22Rv1 (cell line): ENCODE measurements around the gene PEX6.
A peak's percentile ranks its signal among the peaks of the same experiment; 100 is the strongest.

Experiments
- H3K27ac ChIP-seq: fragments of 450-650 bp; 2 replicates; pipeline ENCODE4 v1.5.1; 2017
- ZFX ChIP-seq: fragments of 450-650 bp; IDR thresholded peaks from 2 replicates; pipeline ENCODE4 v1.6.1; 2017; ENCODE audit warnings: antibody characterized with exemption, borderline replicate concordance
- TF ChIP-seq, protein P1 (sequence below): fragments of 450-650 bp; IDR thresholded peaks from 2 replicates; pipeline ENCODE4 v1.5.1; 2017; ENCODE audit warnings: mild to moderate bottlenecking

Gene PEX6

DNA sequence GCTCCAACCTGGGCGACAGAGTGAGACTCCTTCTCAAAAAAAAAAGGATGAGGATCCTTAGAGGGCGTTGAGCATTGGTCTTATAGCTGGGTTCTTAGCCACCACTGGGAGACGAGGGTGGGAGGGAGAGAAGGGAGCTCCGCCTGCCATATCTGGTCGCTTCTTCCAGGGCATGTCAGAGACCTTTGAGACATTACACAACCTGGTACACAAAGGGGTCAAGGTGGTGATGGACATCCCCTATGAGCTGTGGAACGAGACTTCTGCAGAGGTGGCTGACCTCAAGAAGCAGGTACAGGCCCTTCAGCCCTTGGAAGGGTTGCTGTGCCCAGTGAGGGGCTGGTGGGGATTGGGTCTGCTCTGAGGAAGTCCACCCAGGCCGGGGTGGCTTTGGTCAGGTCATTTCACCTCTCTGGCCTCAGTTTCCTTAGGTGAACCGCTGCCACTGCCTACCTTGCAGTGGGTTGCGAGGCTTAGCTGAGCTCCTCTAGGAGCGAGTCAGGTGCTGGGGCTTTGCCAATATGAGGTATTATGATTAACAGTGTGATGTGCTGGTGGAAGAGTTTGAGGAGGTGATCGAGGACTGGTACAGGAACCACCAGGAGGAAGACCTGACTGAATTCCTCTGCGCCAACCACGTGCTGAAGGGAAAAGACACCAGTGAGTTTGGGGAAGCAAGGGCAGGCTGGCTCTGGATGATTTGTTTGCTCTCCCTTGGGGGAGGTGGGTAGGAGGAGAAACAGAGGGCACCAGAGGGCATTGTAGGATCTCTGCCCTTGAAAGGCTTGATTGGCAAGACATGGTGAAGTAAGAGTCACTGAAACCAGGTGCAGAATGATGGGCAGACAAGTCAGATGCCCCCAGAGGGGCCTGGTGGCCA, 41.2 kb downstream of the PEX6 start:
- TF ChIP-seq, protein P1, sequence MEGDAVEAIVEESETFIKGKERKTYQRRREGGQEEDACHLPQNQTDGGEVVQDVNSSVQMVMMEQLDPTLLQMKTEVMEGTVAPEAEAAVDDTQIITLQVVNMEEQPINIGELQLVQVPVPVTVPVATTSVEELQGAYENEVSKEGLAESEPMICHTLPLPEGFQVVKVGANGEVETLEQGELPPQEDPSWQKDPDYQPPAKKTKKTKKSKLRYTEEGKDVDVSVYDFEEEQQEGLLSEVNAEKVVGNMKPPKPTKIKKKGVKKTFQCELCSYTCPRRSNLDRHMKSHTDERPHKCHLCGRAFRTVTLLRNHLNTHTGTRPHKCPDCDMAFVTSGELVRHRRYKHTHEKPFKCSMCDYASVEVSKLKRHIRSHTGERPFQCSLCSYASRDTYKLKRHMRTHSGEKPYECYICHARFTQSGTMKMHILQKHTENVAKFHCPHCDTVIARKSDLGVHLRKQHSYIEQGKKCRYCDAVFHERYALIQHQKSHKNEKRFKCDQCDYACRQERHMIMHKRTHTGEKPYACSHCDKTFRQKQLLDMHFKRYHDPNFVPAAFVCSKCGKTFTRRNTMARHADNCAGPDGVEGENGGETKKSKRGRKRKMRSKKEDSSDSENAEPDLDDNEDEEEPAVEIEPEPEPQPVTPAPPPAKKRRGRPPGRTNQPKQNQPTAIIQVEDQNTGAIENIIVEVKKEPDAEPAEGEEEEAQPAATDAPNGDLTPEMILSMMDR = no peak
- TF ChIP-seq ZFX = no peak
- H3K27ac ChIP-seq = no peak overlapping the region

DNA sequence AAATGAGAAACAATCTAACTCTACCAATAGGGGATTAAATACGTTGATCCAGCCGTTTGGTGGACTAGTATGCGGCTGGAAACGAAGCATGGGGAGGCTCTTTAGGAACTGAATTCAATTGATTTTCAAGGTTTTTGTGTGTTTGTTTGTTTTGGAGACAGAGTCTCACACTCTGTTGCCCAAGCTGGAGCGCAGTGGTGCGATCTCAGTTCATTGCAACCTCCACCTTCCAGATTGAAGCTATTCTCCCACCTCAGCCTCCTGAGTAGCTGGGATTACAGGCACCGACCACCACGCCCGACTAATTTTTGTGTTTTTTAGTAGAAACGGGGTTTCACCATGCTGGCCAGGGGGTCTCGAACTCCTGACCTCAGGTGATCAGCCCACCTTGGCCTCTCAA, 42.6 kb downstream of the PEX6 start:
- no peak overlapping the region for H3K27ac ChIP-seq
- TF ChIP-seq, protein P1 = no peak
- TF ChIP-seq ZFX = no peak

DNA sequence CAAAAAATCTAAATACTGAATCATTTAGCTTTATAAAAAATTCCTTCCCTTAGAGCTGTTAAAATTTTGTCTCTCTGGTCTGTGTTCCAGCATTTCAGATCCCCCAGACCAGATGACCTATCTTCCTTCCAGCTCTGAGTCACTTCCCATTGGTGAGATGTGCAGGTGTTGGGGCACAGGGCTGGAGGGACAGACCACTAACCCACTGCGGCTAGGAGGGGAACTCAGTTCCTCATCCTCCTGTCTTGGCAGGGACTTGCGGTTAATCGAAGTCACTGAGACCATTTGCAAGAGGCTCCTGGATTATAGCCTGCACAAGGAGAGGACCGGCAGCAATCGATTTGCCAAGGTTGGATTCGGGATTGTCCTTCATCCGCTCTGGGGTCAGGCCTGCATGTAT, 43.7 kb downstream of the PEX6 start:
- no peak for TF ChIP-seq ZFX
- TF ChIP-seq, protein P1 = no peak
- H3K27ac ChIP-seq = no peak overlapping the region

DNA sequence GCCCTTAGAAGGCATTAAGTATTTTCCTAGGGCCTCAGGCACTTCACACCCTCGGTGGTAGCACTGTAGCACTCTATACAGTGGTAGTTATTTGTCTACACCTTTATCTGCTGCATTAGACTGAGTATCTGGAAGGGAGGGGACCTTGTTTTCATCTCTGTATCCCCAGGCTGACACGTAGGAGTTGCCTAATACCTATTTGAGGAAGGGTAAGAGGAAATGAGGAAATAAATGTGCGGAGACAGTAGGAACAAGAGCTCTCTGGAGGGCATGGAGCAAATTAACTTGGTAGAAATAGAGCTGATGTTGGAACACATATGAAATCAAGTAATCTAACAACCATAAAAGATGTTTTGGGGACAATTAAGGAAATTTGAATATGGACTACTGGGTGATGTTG, 45.8 kb downstream of the PEX6 start:
- H3K27ac ChIP-seq = no peak overlapping the region
- TF ChIP-seq, protein P1 = no peak
- TF ChIP-seq ZFX = no peak

DNA sequence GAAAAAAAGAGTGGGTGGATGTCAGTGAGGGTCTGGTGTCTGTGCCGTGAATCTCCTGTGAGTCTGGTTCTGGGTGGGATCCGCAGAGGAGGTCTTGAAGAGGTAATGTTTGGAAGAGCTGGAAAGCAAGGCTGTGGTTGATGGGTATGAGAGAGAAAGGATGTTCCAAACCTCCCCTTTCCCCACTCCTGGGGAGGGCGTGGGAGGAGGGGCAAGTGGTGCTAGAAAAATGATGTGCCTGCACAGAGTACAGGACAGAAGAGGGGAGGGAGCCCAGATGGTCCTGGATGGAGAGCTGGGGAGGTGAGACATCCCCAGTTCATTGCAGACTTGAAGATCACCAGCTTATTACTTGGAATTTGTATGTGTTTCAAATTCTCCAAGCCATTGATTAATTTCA, 46.6 kb downstream of the PEX6 start:
- TF ChIP-seq ZFX = no peak
- TF ChIP-seq, protein P1 = no peak

DNA sequence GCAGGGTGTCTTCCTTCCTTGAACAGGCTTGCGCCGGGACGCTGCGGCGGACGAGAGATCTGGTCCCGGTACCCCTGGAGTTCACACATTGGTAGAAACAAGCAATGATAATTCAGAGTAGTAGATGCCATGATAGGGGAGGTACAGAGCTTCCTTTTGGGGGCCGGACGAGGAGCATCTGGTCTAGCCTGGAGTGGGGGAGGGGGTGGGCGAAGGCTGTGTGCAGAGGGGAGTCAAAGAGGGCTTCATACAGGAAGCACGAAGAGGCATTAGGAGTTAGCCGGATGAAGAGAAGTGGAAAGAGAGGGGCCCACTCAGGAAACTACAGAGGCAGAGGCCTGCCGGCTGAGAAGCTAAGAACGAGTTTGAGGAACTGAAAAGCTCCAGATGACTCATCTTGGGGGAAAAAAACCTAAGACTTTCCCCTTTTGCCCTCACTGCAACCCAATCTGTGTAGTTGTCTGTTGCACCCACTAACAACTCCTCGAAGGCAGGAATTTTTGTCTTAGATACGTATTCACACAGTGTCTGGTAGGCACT, 49.1 kb downstream of the PEX6 start:
- TF ChIP-seq ZFX = no peak
- TF ChIP-seq, protein P1 = no peak

More for the DNA sequence above, 46.6 kb downstream of the PEX6 start:
- H3K27ac ChIP-seq = no peak overlapping the region

More for the DNA sequence above, 49.1 kb downstream of the PEX6 start:
- peak overlapping the region; percentile 98 for H3K27ac ChIP-seq
